ENCODE results near the gene KRT13.

Gene KRT13

GRCh38 chr17:41491476-41491875, 13.9 kb downstream of the KRT13 start:
- FAIRE-seq, result no peak

- FAIRE-seq, result no peak
These were observed 15.1 kb downstream of the KRT13 start for GRCh38 chr17:41490000-41490990.

- no peak for FAIRE-seq
These were observed 15.9 kb downstream of the KRT13 start, which contains the start of gene KRT36 for GRCh38 chr17:41489531-41489930. Gene KRT36, minus strand, starts transcription at chr17:41489910. Its CDS starts 46 bp downstream, at chr17:41489864.

- no peak for FAIRE-seq
These were observed 18.4 kb downstream of the KRT13 start for GRCh38 chr17:41486809-41487530.

GRCh38 chr17:41486316-41486715, 19.1 kb downstream of the KRT13 start:
- no peak for FAIRE-seq

- FAIRE-seq, result no peak
These were observed 20.2 kb downstream of the KRT13 start for GRCh38 chr17:41484920-41485904.

GRCh38 chr17:41483991-41484826, 21.2 kb downstream of the KRT13 start:
- no peak for FAIRE-seq

- no peak for FAIRE-seq
These were observed 21.9 kb downstream of the KRT13 start for GRCh38 chr17:41483531-41483930.

- no peak for FAIRE-seq
These were observed 24.4 kb downstream of the KRT13 start, which contains the start of gene KRT35 for GRCh38 chr17:41481036-41481435. Gene KRT35, minus strand, starts transcription at chr17:41481151. Its CDS starts 54 bp downstream, at chr17:41481097.

- FAIRE-seq, result no peak
These were observed 24.8 kb downstream of the KRT13 start for GRCh38 chr17:41480581-41480980.

- no peak for FAIRE-seq
These were observed 25.3 kb downstream of the KRT13 start for GRCh38 chr17:41480136-41480535.

- FAIRE-seq, result no peak
These were observed 27.2 kb downstream of the KRT13 start for GRCh38 chr17:41478237-41478636.

- no peak for FAIRE-seq
These were observed 28.3 kb downstream of the KRT13 start for GRCh38 chr17:41476866-41477815.

- no peak for FAIRE-seq
These were observed 30.0 kb downstream of the KRT13 start for GRCh38 chr17:41475421-41475820.

GRCh38 chr17:41474863-41475262, 30.5 kb downstream of the KRT13 start:
- FAIRE-seq, result no peak

GRCh38 chr17:41468346-41468745, 37.1 kb downstream of the KRT13 start:
- FAIRE-seq, result no peak

GRCh38 chr17:41467561-41467960, 37.9 kb downstream of the KRT13 start:
- FAIRE-seq, result no peak

- FAIRE-seq, result no peak
These were observed 38.4 kb downstream of the KRT13 start, which contains the start of gene KRT32 for GRCh38 chr17:41466988-41467387. Gene KRT32, minus strand, starts transcription at chr17:41467386. Its CDS starts 61 bp downstream, at chr17:41467325.

GRCh38 chr17:41464682-41465081, 40.7 kb downstream of the KRT13 start:
- no peak for FAIRE-seq

GRCh38 chr17:41464173-41464572, 41.2 kb downstream of the KRT13 start:
- no peak for FAIRE-seq

Measured in islet of Langerhans (tissue), 1 donor.